Left kidney (tissue), 2 donors: Measurements from ENCODE around the gene CLCA1. TPM values are rescaled to one million over a fixed set of nuclear protein-coding genes. Genes with fewer than 3 reads are reported as not detected.
"Not testable (repeated sequence)": the region's sequence is repeated elsewhere in the genome, so short reads cannot be mapped to it uniquely, and the experiment has no call there.

Source experiments
- DNase-seq: peaks from one replicate; pipeline ENCODE4 v3.0.0-alpha.2; 2013
- polyA plus RNA-seq: library from polyadenylated mRNA; unstranded; fragments of 120-200 nt; gene quantifications from one replicate; pipeline ENCODE4 v1.2.1, GENCODE V29; 2013; ENCODE audit not compliant: insufficient read length

The CLCA1 gene
- polyA plus RNA-seq, 1 donor, result not detected

DNA sequence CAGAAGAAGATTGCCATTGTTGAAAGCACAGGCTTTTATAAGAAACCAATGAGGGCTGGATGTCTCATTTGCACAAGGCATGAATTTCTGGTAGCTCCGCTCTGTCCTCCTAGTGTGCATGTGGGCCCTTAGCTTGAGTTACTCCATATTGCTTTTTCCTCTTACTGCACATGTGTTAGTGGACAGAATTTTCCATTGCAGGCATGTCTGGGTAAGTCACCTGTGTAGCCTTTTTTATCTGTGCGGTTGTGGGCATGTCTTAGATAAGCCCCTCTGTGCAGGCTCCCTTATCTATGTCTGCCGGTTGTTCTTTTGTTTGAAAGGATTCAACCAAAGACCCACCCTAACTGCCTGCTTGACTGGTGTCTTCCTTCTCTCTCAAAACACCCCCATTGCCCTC, 7.2 kb upstream of the CLCA1 start:
- no peak for DNase-seq

GRCh38 chr1:86464819-86465218, 3.9 kb upstream of the CLCA1 start:
- no peak for DNase-seq

DNA sequence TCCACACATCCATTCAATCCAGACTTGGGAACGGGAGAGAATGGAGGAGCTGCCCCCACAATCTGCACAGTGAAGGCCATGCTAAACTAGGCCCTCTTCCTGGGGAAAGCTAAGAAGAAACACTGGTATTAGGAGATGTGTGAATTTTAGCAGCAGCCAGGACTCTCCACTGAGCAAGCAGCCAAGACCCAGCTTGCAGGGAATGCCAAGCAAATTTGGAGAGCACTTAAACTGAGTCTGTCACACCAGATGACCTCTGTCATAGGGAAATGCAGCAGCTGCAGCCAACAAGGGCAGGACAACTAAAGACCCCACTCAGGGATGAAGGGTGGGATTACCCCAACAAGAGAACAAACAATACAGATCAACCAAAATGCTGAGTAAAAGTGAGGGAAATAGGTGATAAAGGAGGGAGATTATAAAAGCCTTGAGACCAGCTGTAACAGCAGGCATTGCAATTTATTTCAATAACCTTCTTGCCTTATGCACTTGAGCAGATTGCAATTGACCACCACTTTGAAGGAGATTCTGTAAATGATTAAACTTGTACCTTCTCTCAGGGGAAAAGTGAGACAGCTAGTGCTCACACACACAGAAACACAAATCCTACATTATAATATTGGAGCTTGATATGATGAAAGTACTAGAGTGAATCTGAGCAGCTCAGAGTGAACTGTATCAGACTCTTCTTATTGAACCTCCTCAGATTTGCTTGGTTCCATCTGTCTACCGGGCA, 2.5 kb upstream of the CLCA1 start:
- no peak for DNase-seq

- no peak for DNase-seq
These were observed 1.7 kb upstream of the CLCA1 start for GRCh38 chr1:86466986-86467385.

GRCh38 chr1:86470859-86471258, 2.1 kb downstream of the CLCA1 start:
- no peak for DNase-seq

DNA sequence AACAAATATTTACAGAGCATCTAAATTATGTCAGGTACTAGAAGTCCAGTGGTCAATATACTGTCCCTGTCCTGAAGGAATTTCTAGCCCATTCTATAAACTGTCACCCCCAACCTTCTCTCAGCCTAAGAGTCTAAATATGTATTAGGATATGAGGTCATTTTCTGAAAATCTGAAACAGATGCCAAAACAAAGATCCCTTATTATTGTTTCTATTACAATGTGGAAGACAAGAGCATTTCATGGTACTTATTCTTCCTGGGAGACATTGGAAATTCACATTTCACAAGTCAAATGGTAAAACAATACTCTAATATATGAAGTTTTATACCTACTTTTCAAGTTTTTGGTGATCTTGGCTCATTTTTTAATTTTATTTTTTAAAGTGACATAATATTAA, 2.6 kb downstream of the CLCA1 start:
- no peak for DNase-seq

- no peak for DNase-seq
These were observed 3.4 kb downstream of the CLCA1 start for GRCh38 chr1:86472152-86472551.

GRCh38 chr1:86472767-86473166, 4.0 kb downstream of the CLCA1 start:
- no peak for DNase-seq

DNA sequence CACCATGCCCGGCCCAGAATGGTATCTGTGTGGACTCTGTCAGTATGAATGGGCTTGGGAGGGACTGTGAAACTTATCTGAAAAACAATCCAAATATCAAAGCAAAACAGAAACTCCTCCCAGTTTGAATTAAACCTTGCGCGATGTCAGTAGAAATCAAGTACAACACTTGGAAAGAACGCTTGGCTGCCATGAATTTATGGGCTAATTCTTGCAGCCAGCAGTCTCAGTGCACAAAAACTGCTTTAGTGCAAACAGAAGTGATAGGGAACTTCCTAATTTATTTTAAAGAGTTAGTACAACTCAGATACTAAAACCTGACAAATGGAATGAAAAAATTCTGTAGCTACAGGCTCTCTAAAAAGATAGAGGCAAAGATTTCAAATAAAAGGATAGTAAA, 8.5 kb downstream of the CLCA1 start:
- no peak for DNase-seq

GRCh38 chr1:86477682-86478081, 9.0 kb downstream of the CLCA1 start:
- no peak for DNase-seq

DNA sequence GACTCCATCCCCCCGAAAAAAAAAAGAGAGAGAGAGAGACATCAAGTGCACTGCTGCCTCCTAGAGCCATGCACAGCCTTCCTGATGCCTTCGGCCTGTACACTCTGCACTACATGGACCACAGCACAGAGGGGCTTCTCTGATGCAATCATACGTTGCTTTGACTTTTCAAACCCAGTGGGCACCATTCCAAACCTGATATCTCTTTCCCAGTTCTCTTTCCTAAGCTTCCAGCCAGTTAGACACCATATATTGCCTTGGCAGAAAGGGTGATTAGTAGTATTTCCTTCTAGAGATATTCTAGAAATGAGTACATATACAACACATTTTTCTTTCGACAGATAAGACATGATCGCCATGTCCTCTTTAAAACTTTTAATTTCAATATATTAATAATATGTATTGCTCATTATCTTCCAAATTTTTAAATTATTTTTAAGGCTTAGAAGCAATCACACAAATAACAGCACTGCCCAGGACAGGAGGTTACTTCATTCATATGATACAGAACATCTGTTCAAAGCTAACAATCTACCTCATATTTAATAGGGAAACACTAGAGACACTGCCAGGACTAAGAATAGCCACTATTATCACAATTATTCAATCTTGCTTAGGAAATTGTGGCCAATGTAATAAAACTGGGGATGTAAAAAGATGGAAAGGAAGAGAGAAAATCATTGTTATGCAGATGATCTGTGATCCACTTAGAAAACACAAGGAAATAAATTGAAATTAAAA, 9.9 kb downstream of the CLCA1 start:
- DNase-seq, result no peak

DNA sequence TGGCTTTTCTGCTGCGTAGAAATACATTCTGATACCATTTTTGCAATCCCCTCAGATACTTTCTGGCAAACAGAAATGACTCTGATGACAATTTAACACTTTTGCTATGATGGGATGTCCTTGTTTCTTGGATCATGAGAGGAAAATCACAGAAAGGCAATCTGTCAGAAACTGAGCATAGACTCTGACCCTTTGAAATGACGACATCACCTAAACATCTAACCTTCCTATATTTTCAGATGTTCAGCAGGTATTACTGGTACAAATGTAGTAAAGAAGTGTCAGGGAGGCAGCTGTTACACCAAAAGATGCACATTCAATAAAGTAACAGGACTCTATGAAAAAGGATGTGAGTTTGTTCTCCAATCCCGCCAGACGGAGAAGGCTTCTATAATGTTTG, 13.2 kb downstream of the CLCA1 start:
- DNase-seq, result no peak

DNA sequence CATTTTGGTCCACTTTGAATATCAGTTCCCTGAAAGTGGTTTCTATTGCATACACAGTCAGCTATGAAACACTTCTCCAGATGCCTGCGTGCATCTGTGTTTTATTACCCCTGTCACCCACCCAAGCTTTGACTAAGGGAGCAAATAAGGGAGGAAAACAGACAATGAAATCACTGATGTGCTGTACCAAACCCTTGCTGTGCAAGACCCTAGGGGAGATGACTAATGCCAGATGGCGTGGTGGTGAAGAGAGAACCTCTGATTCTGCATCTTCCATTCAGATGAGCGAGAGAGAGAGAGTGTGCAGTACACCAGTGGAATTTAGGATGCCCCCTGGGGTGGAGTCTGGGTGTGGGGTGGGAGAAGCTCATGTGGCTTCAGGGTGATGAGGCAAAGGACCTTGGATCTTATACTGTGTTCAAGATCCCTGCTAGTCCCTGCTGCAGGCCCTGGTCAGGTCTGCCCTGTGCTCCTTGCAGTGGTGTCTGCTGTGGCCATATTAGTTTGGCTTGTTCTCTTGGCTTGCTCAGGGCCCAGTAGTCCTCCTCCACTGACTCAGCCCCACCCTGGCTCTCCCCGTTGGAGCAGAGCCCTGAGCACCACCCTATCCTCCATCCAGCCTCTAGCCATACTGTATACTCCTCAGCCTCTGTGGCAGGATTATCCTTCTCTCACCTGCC, 18.5 kb downstream of the CLCA1 start:
- no peak for DNase-seq

DNA sequence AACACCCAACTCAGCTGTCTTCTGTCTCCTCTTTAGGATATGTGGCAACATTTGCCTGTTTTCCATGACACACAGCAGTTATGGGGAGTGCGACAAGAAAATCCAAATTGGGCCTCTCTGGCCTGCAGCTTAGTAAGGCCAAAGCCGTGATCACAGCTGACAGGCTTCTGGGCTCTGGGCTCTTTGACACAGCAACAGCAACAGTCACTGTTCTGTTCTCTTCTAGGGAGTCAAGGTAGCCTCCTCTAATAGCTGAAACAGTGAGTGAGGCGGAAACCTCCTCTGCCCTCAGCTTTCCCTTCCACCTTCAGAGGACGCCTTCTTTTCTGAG, 19.0 kb downstream of the CLCA1 start:
- DNase-seq, result no peak

GRCh38 chr1:86489242-86489878, 20.6 kb downstream of the CLCA1 start:
- no peak for DNase-seq

DNA sequence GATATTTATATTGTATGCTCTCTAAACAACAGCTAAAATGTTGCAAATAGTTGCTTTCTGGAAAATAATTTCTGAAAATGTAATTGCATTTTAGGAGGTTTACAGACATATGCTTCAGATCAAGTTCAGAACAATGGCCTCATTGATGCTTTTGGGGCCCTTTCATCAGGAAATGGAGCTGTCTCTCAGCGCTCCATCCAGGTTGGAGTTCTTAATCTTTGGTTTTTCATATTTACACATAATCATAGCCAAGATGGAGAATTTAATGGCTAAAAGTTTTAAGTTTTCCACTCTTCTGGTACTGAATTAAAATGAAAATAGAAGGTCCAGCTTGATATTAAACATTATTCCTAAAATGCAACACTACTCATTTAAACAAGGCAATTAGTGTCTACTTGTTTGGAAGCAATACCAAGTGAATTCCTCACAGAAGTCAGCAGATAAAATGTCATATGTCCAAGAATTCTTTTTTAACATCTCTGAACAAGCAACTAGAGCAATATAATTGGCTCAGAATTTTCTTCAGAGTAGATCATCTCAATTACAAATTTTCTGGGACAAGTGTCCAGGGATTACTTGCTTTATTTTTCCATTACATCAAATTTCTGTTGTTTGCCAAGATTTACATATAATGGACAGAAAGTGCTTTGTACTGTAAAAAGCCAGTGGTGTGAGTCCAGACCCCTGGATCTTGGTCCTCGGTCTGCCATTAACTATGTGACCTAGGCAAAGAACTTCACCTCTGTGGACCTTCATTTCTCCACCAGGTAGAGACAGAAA, 22.6 kb downstream of the CLCA1 start:
- no peak for DNase-seq

DNA sequence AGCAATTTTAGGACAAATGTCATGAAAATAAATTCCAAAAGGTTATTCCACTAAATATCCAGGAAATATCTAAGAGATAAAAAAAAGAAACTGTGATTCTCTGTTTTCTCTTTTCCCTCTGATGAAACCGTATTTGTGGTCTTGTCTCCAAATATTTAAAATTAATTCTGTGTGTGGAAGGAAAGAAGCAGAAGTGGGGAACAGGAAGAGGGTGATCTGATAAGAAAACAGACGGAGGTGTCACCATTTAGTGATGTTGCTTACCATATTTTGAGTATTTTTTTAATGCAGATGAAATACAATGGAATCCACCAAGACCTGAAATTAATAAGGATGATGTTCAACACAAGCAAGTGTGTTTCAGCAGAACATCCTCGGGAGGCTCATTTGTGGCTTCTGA, 29.6 kb downstream of the CLCA1 start:
- no peak for DNase-seq

DNA sequence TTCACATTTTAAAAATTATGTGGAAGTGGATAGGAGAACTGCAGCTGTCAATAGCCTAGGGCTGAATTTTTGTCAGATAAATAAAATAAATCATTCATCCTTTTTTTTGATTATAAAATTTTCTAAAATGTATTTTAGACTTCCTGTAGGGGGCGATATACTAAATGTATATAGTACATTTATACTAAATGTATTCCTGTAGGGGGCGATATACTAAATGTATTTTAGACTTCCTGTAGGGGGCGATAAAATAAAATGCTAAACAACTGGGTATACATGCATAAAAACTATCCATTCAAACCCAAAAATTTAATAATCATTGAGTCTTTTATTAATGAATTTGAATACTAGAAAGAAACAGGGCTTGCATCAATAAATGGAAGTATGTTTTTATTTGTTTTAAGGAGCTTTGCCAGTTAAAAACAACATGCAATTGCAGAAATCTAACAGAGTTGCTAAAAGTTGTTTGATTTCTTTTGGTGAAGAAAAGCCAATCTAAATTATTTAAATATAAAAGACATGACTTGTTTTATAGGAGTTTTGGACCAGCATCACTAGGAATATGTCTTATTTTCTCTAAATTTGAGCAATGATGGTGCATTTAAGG, 31.4 kb downstream of the CLCA1 start:
- no peak for DNase-seq

DNA sequence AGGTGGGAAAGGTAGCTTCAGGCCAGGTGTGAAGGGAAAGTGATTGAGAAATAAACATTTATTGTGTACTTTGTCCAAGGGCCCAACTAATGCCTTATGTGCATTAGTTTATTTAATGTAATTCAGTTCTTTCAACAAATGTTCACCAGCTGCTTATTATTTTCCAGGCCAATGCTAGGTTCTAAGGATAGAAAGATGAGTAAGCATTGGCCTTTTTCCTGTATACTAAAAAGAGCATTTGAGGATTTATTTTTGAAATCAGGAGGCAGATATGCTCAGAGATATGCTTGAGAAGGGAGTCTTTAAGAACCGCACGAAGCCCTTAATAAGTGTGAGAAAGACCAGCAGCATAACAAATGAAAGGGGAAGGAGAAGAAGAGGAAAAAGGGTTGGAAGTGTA, 32.0 kb downstream of the CLCA1 start:
- DNase-seq, result no peak

DNA sequence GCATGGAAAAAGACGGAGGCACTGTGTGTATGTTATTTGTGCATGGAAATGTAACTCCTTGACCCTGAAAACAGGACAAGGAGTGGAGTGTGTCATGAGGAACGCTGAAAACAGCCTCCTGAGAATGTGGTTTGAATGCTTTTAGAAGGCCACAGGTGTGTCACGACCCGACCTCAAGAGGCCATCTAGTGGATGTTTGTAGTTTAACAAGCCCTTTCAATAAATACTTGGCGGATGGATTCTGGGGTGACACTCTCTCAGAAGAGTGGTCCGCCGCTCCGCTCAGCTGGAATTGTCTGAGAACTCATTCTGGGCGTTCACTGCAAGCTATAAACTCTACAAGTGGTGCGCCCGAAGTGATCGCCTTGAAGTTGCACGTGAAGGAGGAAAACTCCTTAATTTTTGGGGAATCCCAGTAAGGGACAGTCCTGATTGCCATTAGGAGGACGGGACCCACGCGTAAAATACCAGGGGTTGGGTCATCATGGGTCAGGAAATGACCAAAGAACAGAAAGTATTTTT, 33.5 kb downstream of the CLCA1 start:
- not testable (repeated sequence) for DNase-seq

- no peak for DNase-seq
These were observed 34.1 kb downstream of the CLCA1 start for GRCh38 chr1:86502721-86503405.
